ENCODE data around the gene GRB14.
A peak's percentile ranks its signal among the peaks of the same experiment; 100 is the strongest.

Gene GRB14

DNA sequence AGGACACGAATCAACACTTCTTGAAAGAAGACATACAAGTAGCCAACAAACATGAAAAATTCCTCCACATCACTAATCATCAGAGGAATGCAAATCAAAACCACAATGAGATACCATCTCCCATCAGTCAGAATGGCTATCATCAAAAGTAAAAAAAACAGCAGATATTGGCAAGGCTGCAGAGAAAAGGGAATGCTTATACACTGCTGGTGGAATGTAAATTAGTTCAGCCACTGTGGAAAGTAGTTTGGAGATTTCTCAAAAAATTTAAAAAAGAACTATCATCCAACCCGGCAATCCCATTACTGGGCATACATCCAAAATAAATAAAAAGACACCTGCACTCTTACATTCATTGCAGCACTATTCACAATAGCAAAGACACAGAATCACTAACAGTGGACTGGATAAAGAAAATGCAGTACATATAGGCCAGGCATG is 78.7 kb downstream of the GRB14 start:
- Histone ChIP-seq H3K27me3 (replicated peaks; ENCODE audit: insufficient read depth, low read length) (no peaks in the 10 kb centered on the region), H3K27ac (ENCODE audit: low read length) (no peak overlapping the region), H3K9ac (ENCODE audit: low read length) (no peak overlapping the region), H3K9me3 (replicated peaks; ENCODE audit: insufficient read depth, low read length) (no peaks in the 10 kb centered on the region), H3K4me2 (ENCODE audit: low read depth, low read length) (no peak overlapping the region), H3K4me1 (ENCODE audit: low read length) (no peaks in the 10 kb centered on the region), H3F3A (ENCODE audit: insufficient read depth, low read length) (no peaks in the 10 kb centered on the region), H3K36me3 (replicated peaks; ENCODE audit: insufficient read depth, low read length) (no peaks in the 10 kb centered on the region), H3K4me3 (ENCODE audit: low read length) (no peak overlapping the region), H2AFZ (ENCODE audit: low read length) (no peak overlapping the region), H3K79me2 (ENCODE audit: low read length) (no peaks in the 10 kb centered on the region), H4K20me1 (ENCODE audit: insufficient read depth, low read length) (no peaks in the 10 kb centered on the region), H3K9me2 (replicated peaks; ENCODE audit: insufficient read depth, low read length) (no peaks in the 10 kb centered on the region)
- DNase-seq = no peak
- TF ChIP-seq CTCF (IDR thresholded peaks at IDR 0.05; ENCODE audit: low read length) (no peak), EZH2 (optimal IDR thresholded peaks at IDR 0.05; ENCODE audit: low read depth, low read length) (no peak), EZH2phosphoT487 (IDR thresholded peaks at IDR 0.05; ENCODE audit: low read length) (no peak)

DNA sequence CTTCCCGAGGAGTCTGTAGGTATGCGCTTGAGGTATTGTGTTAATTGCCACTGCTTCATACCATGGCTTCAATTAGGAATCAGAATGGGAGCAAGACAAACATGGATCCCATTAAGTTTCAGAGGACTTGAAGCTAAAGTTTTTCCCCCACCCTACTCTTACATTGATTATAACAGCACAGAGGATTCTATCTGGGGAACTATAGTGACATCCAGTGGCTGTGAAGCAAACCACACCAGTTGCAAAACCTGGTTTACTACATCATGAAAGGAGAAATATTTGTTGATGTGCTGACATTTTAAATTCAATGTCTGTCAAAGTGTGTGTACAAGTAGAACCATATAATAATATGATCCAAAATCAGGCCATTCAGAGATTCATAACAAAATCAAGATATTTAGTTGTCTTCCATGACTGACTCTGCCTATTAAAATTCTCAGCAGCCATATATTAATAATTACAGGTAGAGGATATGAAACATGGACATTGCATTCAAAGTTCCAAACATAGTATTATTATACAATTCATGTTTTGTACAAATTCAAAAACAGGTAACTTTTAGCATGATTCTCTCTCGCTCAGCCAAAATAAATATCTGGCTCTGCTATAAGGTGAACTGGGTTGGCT is 82.9 kb downstream of the GRB14 start:
- Histone ChIP-seq H3K4me1 (ENCODE audit: low read length) (no peaks in the 10 kb centered on the region), H3K9me3 (replicated peaks; ENCODE audit: insufficient read depth, low read length) (no peaks in the 10 kb centered on the region), H4K20me1 (ENCODE audit: insufficient read depth, low read length) (no peaks in the 10 kb centered on the region), H3K79me2 (ENCODE audit: low read length) (no peaks in the 10 kb centered on the region), H3K27me3 (replicated peaks; ENCODE audit: insufficient read depth, low read length) (no peaks in the 10 kb centered on the region), H3F3A (ENCODE audit: insufficient read depth, low read length) (no peaks in the 10 kb centered on the region), H3K9ac (ENCODE audit: low read length) (no peak overlapping the region), H3K27ac (ENCODE audit: low read length) (no peak overlapping the region), H2AFZ (ENCODE audit: low read length) (no peak overlapping the region), H3K9me2 (replicated peaks; ENCODE audit: insufficient read depth, low read length) (no peaks in the 10 kb centered on the region), H3K4me3 (ENCODE audit: low read length) (no peak overlapping the region), H3K36me3 (replicated peaks; ENCODE audit: insufficient read depth, low read length) (no peaks in the 10 kb centered on the region), H3K4me2 (ENCODE audit: low read depth, low read length) (no peak overlapping the region)
- DNase-seq = peak; percentile 57
- TF ChIP-seq CTCF (IDR thresholded peaks at IDR 0.05; ENCODE audit: low read length) (peak; percentile 74), EZH2 (optimal IDR thresholded peaks at IDR 0.05; ENCODE audit: low read depth, low read length) (no peak)

- Histone ChIP-seq H3K4me2 (ENCODE audit: low read depth, low read length) (no peak overlapping the region), H3K27me3 (replicated peaks; ENCODE audit: insufficient read depth, low read length) (no peaks in the 10 kb centered on the region), H3K4me1 (ENCODE audit: low read length) (no peaks in the 10 kb centered on the region), H3K9me2 (replicated peaks; ENCODE audit: insufficient read depth, low read length) (no peaks in the 10 kb centered on the region), H3F3A (ENCODE audit: insufficient read depth, low read length) (no peaks in the 10 kb centered on the region), H3K27ac (ENCODE audit: low read length) (no peak overlapping the region), H3K9me3 (replicated peaks; ENCODE audit: insufficient read depth, low read length) (no peaks in the 10 kb centered on the region), H4K20me1 (ENCODE audit: insufficient read depth, low read length) (no peaks in the 10 kb centered on the region), H3K36me3 (replicated peaks; ENCODE audit: insufficient read depth, low read length) (no peaks in the 10 kb centered on the region), H3K9ac (ENCODE audit: low read length) (no peak overlapping the region), H3K79me2 (ENCODE audit: low read length) (no peaks in the 10 kb centered on the region), H3K4me3 (ENCODE audit: low read length) (no peak overlapping the region), H2AFZ (ENCODE audit: low read length) (no peak overlapping the region)
- no peak for TF ChIP-seq CTCF (IDR thresholded peaks at IDR 0.05; ENCODE audit: low read length)
- no peak for TF ChIP-seq EZH2 (optimal IDR thresholded peaks at IDR 0.05; ENCODE audit: low read depth, low read length)
- no peak for TF ChIP-seq EZH2phosphoT487 (IDR thresholded peaks at IDR 0.05; ENCODE audit: low read length)
- DNase-seq = peak; percentile 54
These were observed 85.8 kb downstream of the GRB14 start for GRCh38 chr2:164535280-164536025.

All from MM.1S (cell line).